Neural cell (in vitro differentiated cells): ENCODE results near the gene CASP6.

Experiments
- EP300 ChIP-seq: fragments of 450-650 bp; conservative IDR thresholded peaks from 2 replicates; pipeline ENCODE4 v1.6.1; 2014; ENCODE audit warnings: antibody characterized with exemption, mild to moderate bottlenecking, moderate library complexity; ENCODE audit not compliant: poor library complexity, severe bottlenecking
- EZH2 ChIP-seq: fragments of 200-600, 300-800 bp; shearing (Covaris generic), sonication (generic); IDR thresholded peaks from 2 replicates; pipeline ENCODE4 v1.6.1; 2014; ENCODE audit warnings: antibody characterized with exemption, low read length, borderline replicate concordance, mild to moderate bottlenecking; ENCODE audit not compliant: insufficient read depth, poor library complexity, severe bottlenecking
- MXI1 ChIP-seq: fragments of 450-650 bp; conservative IDR thresholded peaks from 2 replicates; pipeline ENCODE4 v1.6.1; 2014; ENCODE audit warnings: antibody characterized with exemption, mild to moderate bottlenecking; ENCODE audit not compliant: poor library complexity, severe bottlenecking
- POLR2AphosphoS5 ChIP-seq: IDR thresholded peaks from 2 replicates; pipeline ENCODE4 v1.6.1; 2012
- REST ChIP-seq: IDR thresholded peaks from 2 replicates; pipeline ENCODE4 v1.6.1; 2012; ENCODE audit warnings: borderline replicate concordance
- SMC3 ChIP-seq: fragments of 450-650 bp; conservative IDR thresholded peaks from 2 replicates; pipeline ENCODE4 v1.6.1; 2014; ENCODE audit warnings: antibody characterized with exemption, mild to moderate bottlenecking, moderate library complexity; ENCODE audit not compliant: poor library complexity
- TAF1 ChIP-seq: IDR thresholded peaks from 2 replicates; pipeline ENCODE4 v1.6.1; 2012; ENCODE audit warnings: low read depth
- TF ChIP-seq, protein P1 (sequence below): fragments of 450-650 bp; IDR thresholded peaks from 2 replicates; pipeline ENCODE4 v1.5.1; 2014; ENCODE audit warnings: antibody characterized with exemption, mild to moderate bottlenecking, moderate library complexity; ENCODE audit not compliant: poor library complexity, severe bottlenecking

DNA sequence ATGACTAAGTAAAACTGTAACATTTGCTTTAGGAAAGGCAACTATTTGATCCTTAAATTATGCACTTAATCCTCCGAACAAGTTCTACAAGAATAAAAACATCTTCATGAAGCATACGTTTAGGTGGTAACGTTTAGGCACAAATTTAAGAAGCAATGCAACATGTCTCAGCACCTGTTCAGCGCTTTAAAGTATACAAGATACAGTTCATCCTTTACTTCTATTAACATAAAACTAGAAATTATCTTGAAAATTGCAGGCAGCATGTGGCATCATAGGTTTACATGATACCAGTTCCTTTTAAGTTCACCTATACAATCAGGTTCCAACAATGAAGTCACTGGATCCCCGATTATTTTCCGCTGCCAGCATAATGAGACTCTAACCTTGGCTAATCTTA is 25.1 kb upstream of the CASP6 start:
- no peak for TF ChIP-seq EP300
- TF ChIP-seq, protein P1, sequence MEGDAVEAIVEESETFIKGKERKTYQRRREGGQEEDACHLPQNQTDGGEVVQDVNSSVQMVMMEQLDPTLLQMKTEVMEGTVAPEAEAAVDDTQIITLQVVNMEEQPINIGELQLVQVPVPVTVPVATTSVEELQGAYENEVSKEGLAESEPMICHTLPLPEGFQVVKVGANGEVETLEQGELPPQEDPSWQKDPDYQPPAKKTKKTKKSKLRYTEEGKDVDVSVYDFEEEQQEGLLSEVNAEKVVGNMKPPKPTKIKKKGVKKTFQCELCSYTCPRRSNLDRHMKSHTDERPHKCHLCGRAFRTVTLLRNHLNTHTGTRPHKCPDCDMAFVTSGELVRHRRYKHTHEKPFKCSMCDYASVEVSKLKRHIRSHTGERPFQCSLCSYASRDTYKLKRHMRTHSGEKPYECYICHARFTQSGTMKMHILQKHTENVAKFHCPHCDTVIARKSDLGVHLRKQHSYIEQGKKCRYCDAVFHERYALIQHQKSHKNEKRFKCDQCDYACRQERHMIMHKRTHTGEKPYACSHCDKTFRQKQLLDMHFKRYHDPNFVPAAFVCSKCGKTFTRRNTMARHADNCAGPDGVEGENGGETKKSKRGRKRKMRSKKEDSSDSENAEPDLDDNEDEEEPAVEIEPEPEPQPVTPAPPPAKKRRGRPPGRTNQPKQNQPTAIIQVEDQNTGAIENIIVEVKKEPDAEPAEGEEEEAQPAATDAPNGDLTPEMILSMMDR = no peak
- TF ChIP-seq REST = no peak
- no peak for TF ChIP-seq POLR2AphosphoS5
- no peak for TF ChIP-seq MXI1
- TF ChIP-seq EZH2 = no peak
- TF ChIP-seq TAF1 = no peak
- no peak for TF ChIP-seq SMC3
